Measurements from ENCODE around the gene PCSK6. TPM values are rescaled to one million over a fixed set of nuclear protein-coding genes. Genes with fewer than 3 reads are reported as not detected.

PCSK6 gene
- total and polyA plus RNA-seq, 2 of the 8 experiments (the other 6 are each of a cell fraction or from before 2014, with no cell fraction given), result 1.9 to 4.0 TPM

- Histone ChIP-seq H3K14ac (ENCODE audit: insufficient read length) (no peak overlapping the region), H3K4me3 (ENCODE audit: extremely low read depth in 1 of 4, insufficient read depth in 2 of 4, low read depth in 3 of 4, low read length in 4 of 4) (no peak overlapping the region), H2BK20ac (ENCODE audit: low read length) (no peak overlapping the region), H2AK5ac (ENCODE audit: low read depth, low read length) (no peak overlapping the region), H2AFZ (ENCODE audit: low read length) (no peak overlapping the region), H4K5ac (ENCODE audit: insufficient read length, low read depth, low read length) (no peak overlapping the region), H3K27me3 (replicated peaks in 1 of 4; ENCODE audit: control insufficient read depth in 3 of 4, extremely low read depth in 1 of 4, insufficient read depth in 3 of 4, low read length in 3 of 4) (no peaks in the 10 kb centered on the region), H3K27ac (ENCODE audit: low read depth, low read length) (no peak overlapping the region), H2BK15ac (ENCODE audit: low read length) (no peak overlapping the region), H2BK120ac (replicated peaks; ENCODE audit: low read depth, low read length) (no peak overlapping the region), H3K79me1 (ENCODE audit: low read depth, low read length) (no peaks in the 10 kb centered on the region; the same call in 1 of the 2 replicates), H3K56ac (replicated peaks; ENCODE audit: insufficient read length, low read depth, low read length) (no peak overlapping the region), H3K4me2 (ENCODE audit: insufficient read depth in 1 of 2, low read depth in 2 of 2, low read length in 2 of 2) (no peak overlapping the region), H3K4me1 (replicated peaks in 1 of 4; ENCODE audit: control insufficient read depth in 3 of 4, insufficient read depth in 4 of 4, low read length in 3 of 4) (no peaks in the 10 kb centered on the region), H3K79me2 (ENCODE audit: control insufficient read depth in 1 of 2, insufficient read depth in 2 of 2, low read length in 2 of 2) (no peaks in the 10 kb centered on the region), H3K23me2 (ENCODE audit: low read depth, low read length) (no peaks in the 10 kb centered on the region), H3K4ac (replicated peaks; ENCODE audit: insufficient read length, low read depth, low read length) (no peak overlapping the region), H4K8ac (ENCODE audit: extremely low read depth, insufficient read depth, low read length) (no peak overlapping the region), H4K20me1 (replicated peaks in 1 of 2; ENCODE audit: control insufficient read depth in 1 of 2, insufficient read depth in 2 of 2, low read length in 2 of 2) (no peaks in the 10 kb centered on the region), H3K9me3 (ENCODE audit: insufficient read depth in 2 of 2, low read depth in 1 of 2, low read length in 1 of 2) (no peaks in the 10 kb centered on the region), H3K18ac (ENCODE audit: extremely low read depth, low read length) (no peak overlapping the region), H4K91ac (replicated peaks; ENCODE audit: insufficient read length, low read length) (no peak overlapping the region), H2BK5ac (ENCODE audit: low read depth, low read length) (no peak overlapping the region), H3K23ac (ENCODE audit: insufficient read length) (no peak overlapping the region), H3K9ac (replicated peaks in 1 of 4; ENCODE audit: extremely low read depth in 1 of 4, low read depth in 3 of 4, low read length in 3 of 4) (no peak overlapping the region), H3K36me3 (ENCODE audit: control insufficient read depth in 2 of 4, insufficient read depth in 4 of 4, low read length in 3 of 4) (no peaks in the 10 kb centered on the region), H2BK12ac (ENCODE audit: low read depth, low read length) (no peak overlapping the region)
- ChIA-PET CTCF (ENCODE audit: partially characterized antibody) (interaction anchor here (1.3 kb wide), 1 partner anchor 171 kb away, joined by 3 read pairs; no protein-coding TSS in a partner anchor), POLR2A (ENCODE audit: partially characterized antibody) (interaction anchor here (1.4 kb wide), 1 partner anchor 18 kb away, joined by 3 read pairs; no protein-coding TSS in a partner anchor)
- TF ChIP-seq TAF1 (IDR thresholded peaks at IDR 0.05; ENCODE audit: low read depth, low read length) (no peak), TEAD4 (IDR thresholded peaks at IDR 0.05; ENCODE audit: low read depth, low read length) (no peak), BRCA1 (IDR thresholded peaks at IDR 0.05; ENCODE audit: low read depth, low read length) (no peak), GABPA (IDR thresholded peaks at IDR 0.05; ENCODE audit: borderline replicate concordance, insufficient read depth, low read length) (no peak), CREB1 (IDR thresholded peaks at IDR 0.05) (no peak), CBX8 (IDR thresholded peaks at IDR 0.05; ENCODE audit: borderline replicate concordance, low read depth, low read length) (no peak), BACH1 (IDR thresholded peaks at IDR 0.05; ENCODE audit: low read length) (no peak)
- 82% methylated on average over 15 of the region's 15 CpGs; no CpG with 5 or more reads in 1 of the 2 experiments for WGBS, 2 experiments (ENCODE audit: extremely low coverage in 1 of 2, insufficient coverage in 1 of 2, insufficient read length in 1 of 2, insufficient replicate concordance in 2 of 2, low coverage in 1 of 2, low lambda C conversion rate in 2 of 2, missing lambda C conversion rate in 1 of 2)
- DNase-seq (ENCODE audit: low read depth in 1 of 2, low spot score in 2 of 2), result no peak
- FAIRE-seq, result no peak
These were observed 18.8 kb downstream of the PCSK6 start for GRCh38 chr15:101470548-101471239.

Data from H1 (cell line).